D721Med (cell line): ENCODE results near the gene ZNRF3.

Experiments used
- DNase-seq: peaks from one replicate; pipeline ENCODE4 v3.0.0; 2011; ENCODE audit warnings: low spot score; ENCODE audit not compliant: insufficient read length
- FAIRE-seq: peaks from 2 replicates; lab custom pipeline; 2011; peaks lifted over from hg19 to GRCh38; lab: Jason Lieb, UNC
- CTCF ChIP-seq: IDR thresholded peaks from 2 replicates; pipeline ENCODE4 v1.5.1; 2012; ENCODE audit warnings: mild to moderate bottlenecking, control low read depth; ENCODE audit not compliant: insufficient read depth; ENCODE audit errors: missing control alignments

Gene ZNRF3

GRCh38 chr22:28915969-28916368 lies 32.6 kb downstream of the ZNRF3 start:
- TF ChIP-seq CTCF: no peak
- FAIRE-seq (no peak), DNase-seq (no peak)

DNA sequence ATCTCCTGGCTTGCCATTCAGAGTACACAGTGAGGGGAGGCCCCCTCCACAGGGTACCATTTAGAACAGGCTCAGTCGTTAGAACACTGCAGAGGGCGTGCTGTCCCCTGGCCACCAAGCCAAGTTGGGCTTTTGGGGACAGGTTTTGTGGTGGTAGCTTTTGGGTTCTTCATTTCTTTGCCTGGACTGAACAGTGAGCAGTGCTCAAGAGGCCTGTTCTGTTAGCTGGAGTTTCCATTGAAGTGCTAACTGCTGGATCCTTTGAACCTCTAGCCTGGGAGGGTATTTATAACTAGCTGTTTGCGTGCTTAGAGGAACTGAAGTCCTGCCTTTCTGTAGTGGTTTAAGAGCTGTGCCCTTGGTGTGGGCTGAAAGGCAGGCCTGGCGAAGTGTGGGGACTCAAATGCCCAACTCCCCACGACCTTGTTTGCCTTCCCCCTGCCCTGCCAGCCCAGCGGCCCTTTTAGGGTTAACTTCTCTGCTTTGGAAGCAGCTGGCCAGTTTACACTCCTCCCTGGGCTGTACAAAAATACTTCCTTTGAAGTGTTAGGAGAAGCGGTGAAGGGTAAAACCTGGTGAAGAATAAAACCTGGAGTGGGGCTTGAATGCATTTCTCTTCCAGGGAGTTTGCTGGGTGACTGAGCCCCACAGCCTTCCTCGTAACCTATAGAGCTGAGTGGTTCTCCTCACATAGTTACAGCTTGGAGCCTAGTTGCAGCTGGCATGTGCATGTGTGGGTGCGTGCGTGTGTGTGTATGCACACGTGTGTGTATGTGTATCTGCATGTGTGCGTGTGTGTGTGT lies 34.6 kb downstream of the ZNRF3 start:
- FAIRE-seq: no peak
- no peak for TF ChIP-seq CTCF
- DNase-seq: no peak

- no peak for FAIRE-seq
- no peak for DNase-seq
- TF ChIP-seq CTCF: no peak
Measured at GRCh38 chr22:28918550-28919271, 35.3 kb downstream of the ZNRF3 start.

DNA sequence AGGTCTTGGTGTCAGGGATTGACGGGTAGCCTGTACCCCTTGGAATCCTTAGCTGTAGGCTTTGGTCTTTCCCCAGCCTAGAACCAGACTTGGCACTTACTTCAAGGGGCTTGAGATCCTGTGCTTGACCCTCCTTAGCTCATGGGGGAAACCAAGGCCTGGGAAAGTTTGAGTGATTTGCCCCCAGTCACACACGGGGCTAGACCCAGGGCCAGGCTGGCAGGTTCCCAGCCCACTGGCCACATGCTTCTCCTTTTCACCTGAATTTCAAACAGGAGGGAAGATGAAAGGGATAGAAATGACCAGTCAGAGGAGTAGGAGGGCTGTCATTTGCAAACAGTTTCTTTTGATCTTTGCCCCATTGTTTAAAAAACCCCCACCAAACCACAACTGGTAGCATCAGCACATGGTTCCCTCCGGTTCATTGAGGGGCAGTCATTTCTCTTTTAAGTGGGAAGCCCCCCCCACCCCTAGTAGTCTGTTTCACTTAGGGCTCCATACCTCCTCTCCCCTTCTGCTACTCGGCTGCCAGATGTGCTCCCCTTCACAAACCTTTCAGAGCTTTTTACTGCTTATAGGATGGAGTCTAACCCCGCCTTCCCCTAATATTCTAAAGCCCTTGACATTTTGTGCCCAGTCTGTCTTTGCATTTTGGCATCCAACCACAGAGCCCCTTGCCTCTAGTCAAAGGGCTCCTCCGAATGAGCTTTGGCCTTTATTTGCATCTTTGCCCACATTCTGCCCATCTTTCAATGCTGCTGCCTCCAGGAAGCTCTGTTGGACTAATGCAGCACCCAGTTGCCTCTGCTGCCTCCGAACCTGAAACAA lies 37.6 kb downstream of the ZNRF3 start:
- no peak for TF ChIP-seq CTCF
- DNase-seq (no peak), FAIRE-seq (no peak)

DNA sequence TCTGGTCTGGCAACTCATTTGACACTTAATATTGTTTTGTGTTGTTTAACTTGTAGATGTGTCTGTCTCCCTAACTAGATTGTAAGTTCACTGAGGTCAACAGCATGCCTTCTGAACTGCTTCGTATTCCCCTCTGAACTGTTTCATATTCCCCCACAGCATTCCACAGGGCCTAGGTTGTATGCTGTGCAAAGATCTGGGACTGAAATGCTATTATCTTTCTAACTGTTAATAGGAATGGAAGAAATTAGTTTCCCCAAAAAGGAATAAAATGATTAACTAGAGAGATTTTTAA lies 38.2 kb downstream of the ZNRF3 start:
- FAIRE-seq (no peak), DNase-seq (no peak)
- no peak for TF ChIP-seq CTCF

GRCh38 chr22:28922540-28923244 lies 39.3 kb downstream of the ZNRF3 start:
- DNase-seq (no peak), FAIRE-seq (no peak)
- TF ChIP-seq CTCF: no peak
